SKM-1 (cell line): Measurements from ENCODE around the gene ATF6.

ENCODE experiments used
- DNase-seq: peaks from one replicate; lab custom pipeline; 2025; ENCODE audit not compliant: unreplicated experiment; lab: John Stamatoyannopoulos, UW

The ATF6 gene

DNA sequence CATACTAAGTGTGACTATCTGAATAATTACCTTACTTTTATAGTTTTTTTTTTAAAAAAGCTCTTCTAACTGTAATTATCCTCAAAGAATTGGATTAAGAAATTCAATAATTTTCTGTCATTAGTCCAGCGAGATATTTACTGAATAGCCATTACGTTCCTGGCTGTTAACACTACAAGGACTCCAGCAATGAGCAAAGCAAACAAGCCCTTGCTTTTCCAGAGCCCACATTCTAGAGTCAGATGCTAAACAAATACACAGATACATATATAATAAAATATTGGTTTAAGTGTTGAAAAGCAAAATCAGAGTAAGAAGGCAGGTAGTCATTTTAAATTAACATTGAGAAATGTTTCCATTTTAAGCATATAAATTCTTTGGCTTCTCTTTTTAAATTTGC is 118.4 kb downstream of the ATF6 start:
- DNase-seq = no peak

DNA sequence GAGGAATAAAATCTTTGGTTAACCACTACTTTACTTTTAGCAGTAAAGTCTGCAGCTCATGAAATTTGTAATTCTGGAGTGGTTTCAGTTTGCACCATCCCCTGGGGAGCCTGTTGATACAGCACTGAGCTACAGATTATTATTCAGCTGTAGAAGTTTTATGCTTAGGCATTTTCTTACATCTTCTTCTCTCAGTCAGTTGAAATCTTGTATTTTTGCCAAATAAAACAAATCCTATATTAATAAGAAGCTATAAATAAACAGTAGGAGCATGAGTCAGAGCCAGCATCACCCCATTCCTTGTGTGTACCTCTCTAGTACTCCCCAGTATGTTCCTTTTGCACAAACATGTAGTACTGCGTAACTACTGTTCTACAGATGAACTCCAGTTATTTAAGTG is 118.9 kb downstream of the ATF6 start:
- DNase-seq = no peak

DNA sequence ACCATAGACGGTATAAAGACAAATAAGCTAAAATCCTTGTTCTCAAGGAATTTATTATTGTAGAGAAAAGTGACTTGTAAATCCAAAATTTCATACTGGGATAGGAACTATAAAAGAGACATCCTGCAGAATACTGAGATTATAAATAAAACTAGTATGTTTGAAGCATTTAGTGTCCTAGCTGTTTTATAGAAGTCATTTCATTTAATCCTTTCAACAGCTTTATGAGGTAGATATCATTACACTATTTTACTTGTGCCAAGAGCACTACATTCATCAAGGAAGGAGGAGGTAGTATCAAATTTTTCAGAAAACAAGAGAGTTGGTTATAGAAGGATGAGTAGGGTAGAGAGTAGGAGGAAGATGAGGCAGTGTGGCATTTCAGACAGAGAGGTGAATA is 119.6 kb downstream of the ATF6 start:
- no peak for DNase-seq

DNA sequence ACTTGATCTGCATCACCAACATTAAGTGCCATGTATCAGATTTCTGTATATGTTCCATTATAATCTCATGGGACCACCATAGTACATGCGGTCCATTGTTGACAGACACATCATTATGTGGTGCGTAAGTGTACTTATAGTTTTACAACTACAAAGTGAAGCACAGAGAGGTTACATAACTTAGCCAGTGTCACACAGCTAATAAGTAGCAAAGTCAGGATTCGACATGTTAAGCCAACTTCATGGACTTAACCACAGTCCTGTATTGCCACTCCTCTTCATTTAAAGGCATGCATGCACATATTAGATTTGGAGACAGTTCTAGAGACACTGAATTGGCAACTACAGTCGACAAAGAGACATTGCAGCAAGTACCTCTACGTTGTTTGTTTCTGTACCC is 120.5 kb downstream of the ATF6 start:
- no peak for DNase-seq

DNA sequence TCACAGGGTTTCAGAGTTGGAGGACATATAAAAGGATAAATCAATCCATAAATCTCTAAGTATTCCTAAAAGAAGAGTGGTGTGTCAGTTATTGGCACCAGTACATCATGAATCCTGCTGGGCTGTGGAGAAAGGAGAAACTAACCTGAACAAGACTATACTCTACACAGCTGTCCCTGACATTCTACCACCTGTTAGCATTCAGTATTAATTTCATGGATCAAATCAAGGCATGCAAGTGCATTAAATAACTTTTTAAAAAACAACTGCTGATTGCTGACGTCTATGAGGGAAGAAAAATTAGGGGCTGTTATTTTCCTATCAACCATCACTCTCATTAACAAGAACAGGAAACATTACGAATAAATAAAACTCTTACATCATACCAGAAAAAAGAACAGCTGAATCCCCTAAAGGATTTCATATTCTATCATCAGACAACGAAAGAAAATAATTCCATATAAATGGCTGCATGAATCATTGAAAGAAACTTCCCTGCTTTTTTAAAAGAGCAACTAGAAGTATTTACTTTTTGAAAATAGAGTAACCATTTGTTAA is 121.7 kb downstream of the ATF6 start:
- DNase-seq = no peak

DNA sequence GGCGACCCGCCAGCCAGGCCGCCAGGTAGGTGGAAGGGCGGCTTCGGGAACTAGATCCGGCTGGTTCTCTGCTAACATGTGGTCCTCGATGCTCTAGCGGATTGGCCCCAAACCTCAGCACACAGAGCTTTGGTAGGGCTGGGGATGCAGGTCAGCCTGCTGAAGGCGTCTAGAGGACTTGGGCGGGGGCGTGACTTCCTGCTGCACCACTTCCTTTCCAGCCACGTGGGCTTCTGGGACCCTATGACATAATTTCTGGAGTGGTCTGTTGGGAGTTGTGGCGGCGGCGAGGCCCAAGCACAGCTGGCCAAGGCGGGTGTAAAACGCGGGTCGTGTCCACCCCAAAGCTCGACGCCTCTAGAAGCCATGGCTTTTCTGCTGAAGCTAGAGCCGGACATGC is 124.5 kb downstream of the ATF6 start:
- no peak for DNase-seq

DNA sequence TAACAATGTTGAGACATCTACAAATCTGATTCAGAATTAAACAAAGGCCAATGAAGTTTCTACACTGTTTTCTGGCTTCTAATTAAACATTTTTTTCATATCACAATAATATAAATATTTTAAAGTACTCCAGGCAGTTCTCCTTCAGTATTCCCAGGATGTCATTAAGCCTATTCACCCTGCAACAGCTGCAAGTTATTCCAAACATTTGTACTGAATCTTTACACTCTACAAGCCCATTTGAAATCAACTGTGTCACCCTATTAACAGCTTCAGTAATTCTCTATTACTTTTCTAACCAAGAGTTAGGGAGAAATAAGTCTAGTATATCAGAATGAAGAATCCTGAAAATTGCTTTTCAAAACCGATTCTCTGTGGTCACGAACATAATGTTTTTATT is 133.0 kb downstream of the ATF6 start:
- no peak for DNase-seq

DNA sequence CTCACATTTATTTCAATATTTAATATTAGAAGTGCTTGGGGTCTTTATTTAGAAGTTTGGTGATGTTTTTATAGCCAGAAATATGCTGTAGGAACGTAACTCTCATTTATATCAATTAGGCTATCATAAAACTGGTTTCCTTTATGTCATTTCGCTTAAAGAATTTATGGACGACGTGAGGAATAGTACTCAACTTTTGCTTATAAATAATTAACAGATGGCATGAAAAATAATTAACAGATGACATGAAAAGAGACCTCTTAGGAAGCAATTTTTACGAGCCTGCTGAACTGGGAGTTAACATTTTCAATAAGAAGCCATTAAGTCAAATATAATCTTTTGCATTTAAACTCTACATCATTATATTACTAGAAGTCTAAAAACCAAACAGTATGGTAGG is 134.0 kb downstream of the ATF6 start:
- DNase-seq = no peak

DNA sequence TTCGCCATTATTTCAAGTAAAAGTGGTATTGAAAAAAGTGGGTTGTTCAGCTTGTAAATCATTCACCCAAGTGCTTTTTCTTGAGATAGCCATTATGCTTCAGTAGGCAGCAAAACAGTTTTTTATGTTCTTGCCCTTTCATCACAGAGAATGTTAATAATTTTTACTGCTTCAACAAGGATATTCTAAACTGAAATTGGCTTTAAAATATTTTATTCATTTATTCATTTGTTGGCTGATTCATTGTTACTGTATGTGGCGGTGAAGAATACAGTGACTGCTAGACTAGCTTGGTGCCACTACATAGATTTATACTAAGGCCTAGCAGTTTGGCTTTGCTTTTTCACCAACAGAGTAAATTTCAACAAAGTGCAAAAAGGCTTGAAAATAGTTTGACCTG is 136.1 kb downstream of the ATF6 start:
- no peak for DNase-seq

DNA sequence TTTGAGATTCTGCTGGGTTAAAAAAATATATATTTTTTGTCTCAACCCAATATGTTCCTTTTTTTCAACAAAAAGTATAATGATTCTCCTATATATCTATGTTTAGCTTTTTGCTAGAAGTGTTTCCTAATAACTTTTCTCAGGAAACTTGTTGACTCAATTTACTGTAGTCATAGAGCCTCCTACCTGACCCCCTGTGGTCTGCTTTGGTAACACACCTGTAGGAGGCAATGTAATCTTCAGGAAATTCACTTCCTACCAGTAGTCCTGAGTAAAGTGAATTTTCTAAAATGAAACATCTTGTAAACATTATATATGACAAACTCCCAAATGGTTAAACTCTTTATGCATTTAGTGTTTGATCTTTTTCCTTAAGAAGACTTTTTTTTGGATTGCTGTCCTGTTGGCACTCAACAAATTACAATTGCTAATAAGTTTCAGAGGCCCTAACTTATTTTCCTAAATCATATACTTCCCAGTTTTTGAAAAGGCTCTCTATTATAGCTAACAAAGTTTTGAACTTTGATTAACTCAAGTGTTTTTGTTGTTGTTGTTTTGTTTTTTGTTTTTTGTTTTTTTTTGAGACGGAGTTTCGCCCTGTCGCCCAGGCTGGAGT is 139.3 kb downstream of the ATF6 start:
- peak; percentile 27 for DNase-seq

DNA sequence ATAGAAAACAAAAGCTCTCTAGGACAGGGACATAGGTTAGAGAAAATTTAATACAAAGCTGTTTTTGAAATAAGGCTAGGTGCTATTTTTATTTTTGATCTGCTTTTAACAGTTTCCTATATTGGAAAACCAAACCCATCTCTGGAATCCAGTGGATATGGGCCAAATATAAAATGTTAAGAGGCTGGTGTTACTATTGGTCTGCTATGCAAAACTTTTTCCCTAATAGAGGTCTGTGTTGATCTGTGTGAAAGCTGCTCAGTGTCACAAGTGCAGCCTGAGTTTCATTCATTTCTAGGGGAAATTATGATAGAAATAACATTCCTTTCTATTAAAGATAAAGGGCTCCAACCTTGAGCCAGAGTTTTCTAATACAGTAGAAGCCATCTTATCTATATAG is 141.1 kb downstream of the ATF6 start:
- DNase-seq = no peak

DNA sequence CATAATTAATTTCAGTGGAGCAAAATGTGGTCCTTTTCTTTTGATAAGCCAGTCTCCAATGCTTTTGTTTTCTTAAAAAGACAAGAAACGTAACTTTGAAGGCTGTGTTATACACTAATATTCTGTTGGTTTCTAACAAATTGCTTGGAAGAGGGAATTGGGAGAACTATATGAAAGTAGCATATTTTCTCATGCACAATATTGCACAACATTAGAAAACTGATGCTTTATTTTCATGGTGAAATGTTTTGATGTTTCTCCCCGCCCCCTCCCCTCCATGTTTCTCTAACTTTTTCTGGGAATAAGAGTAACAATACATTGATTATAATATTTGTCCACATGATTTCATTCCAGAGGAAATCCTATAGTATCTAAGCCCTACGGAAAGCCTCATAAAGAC is 142.1 kb downstream of the ATF6 start:
- DNase-seq = no peak

DNA sequence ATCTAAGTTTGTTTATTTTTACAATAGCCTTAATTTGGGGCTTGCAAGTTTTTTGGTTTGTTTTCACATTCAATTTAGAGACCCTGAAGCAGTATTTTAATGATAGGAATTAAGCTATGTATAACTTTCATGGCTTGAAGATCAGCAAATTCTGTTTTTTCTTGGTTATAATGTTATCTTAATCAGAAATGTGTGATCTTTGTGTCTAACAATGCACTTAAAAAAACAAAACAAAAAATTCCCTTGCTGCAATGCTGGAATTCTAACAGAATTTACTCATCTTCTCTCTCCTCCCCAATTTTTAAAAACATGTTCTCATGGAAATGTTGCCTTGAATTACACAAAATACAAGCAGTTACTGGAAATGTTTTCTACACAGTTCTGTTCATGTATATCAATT is 144.5 kb downstream of the ATF6 start:
- DNase-seq = no peak

DNA sequence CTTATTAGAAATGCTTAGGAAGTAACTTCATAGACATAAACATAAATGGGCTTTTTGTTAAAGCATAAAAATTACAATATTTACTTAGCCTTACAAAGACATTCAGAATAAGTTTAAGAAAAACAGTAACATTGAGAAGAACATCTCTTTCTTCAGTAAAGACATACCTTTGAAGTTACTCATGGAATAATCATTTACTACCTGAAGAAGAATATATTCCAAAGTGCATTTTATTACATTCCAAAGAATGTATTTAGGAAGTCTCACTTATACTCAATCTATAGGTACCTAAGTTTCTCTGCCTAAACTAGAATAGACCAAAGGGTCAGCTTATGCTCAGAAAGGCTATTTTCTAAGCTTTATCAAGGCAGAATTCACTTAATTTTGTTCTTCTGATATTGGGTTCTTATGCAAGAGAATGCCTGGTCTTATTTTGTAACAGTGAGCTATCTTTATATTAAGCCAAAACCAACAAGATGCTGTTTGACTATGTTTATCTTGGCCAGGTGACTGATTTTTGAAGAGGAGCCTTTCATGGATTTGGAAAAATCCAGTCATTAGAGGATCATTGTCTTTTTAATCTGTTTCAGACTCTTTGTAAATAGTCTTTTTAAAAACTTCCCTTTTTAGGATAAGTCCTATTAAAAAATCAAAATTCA is 147.5 kb downstream of the ATF6 start:
- no peak for DNase-seq

DNA sequence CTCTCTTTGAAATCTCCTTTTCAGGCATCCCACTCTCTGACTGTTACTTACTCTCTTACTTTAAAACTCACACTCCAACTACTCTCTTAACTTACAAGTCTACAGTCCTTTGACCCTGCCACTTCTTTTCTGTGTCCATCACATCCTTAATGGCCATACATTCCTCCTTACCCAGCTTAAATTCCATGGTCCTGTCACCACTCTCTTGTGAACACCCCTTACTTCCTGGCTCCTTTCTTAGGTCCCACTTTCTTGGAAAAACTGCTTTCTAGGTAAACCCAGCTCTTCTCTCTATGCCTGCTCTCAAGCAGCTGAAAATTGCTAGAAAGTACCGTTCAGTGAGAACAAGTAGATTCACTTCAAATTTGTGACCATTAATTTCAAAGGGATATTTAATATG is 148.5 kb downstream of the ATF6 start:
- DNase-seq = no peak

DNA sequence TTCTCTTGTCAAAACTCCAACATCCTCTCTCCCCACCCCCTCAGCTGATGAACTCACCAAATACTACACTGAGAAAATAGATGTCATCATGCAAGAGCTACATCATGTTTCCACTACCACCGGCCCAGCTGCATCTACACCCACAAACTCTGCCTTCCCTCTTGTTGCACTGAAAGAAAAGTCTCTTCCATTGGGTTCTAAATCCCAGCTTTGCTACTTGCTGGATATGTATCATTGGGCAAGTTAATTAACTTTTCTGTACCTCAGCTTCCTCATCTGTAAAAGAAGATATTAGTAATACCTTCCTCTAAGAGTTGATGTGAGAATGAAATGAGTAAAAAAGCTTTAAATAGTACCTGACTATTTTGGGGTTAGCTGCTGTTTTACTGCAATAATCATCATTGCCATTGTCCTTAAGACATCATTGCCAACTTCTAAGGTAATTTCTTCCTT is 149.0 kb downstream of the ATF6 start:
- DNase-seq = no peak

DNA sequence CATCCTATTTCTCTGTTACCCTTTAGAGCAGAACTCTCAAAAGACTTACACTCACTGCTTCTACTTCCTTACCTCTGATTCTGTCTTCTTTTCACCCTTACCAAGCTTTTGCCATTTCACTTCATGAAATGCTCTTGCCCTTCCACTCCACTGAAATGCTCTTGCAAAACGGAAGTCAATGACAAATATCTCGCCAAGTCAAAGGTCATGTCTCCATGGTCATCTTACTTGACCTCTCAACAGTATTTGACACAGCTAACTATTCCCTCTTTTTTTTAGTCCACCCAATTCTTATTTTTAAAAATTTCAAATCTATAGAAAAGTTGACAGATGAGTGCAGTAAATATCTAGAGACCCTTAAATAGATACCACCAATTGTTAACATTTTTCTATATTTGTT is 149.9 kb downstream of the ATF6 start:
- DNase-seq = no peak

DNA sequence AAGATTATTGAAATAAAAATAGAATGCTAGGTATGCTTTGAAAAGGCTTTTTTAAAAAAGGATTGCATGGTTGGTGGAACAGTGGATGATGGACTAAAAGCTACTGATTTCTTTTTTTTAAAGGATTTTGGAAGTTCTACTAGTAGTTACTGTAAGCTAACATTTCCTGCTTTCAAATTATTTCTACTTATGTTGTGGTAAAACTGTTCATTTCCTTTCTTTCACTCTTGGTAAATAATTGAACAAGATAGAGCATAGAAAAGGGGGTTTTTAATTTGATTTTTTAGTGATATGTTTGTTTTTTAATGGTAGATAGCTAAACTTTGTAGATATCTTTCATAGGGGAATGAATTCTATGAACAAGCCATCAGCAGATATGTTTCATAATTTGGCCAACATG is 153.1 kb downstream of the ATF6 start:
- DNase-seq = no peak

DNA sequence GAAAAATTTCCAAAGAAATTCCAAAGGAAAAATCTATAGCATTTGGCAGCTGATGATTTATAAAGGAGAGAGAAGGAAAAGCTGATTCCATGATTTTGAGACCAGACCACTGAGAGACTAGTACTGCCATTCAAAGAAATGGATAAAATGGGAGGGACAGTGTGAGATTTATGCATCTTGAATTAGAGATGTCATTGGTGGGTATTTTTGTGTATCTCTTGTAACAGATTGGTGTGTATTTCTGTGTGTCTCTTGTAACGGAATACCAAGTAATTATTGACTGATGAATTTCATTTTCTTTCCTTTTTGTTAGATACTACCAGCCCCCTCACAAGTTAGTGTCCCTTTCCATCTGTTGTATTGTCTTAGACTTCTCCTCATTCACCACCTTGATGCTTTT is 155.4 kb downstream of the ATF6 start:
- DNase-seq = no peak

DNA sequence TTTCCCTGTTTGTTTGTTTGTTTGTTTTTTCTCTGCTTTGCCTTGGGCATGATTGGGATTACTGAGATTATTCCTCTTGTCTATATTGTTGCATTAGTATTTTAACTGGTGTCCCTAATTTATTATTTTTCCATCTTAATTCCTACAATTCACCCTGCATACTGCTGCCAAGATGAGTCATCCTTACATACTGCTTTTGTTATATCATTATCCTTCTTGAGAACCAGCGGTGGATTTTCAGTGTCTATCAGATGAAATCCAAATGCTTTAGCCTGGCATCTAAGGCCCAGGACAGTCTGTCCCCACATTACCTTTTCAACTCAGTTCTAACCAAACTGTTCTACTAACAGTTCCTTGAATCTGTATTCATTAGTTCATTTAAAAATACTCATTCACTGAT is 155.9 kb downstream of the ATF6 start:
- no peak for DNase-seq

DNA sequence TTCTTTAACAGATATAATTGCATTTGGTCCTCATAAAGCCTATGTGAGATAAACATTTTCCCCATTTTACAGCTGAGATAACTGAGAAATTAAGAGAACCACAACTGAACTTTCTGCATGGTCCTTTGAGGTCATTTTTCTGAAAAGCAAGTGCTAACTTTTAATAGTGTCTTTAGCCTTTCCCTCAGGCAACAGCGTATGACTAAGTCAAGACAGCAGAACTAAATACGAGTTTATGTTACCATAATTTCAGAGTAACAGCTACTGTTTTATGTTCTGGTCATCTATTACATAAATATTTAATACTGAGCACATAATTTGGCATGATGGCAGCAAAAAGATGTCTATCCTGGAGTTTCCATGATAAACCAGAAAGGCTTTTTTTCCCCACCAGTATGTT is 161.9 kb downstream of the ATF6 start:
- no peak for DNase-seq

DNA sequence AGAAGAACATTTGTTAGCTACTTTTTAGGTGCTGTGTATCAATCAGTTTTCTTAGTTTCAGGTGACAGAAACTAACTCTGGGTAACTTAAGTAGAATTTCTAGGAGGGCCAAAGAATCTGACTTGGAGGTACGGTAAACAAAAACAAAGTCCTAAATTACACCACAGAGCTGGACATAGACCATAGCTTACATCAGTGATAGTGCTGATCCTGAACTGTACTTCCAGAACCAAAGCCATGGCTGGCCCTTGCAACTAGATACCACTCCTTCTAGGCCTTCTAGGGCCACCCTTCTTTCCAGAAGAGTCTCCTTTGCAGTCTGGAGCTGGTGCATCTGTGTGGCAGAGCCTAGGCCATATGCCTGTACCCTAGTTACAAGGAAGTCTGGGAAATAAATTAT is 163.0 kb downstream of the ATF6 start:
- no peak for DNase-seq

DNA sequence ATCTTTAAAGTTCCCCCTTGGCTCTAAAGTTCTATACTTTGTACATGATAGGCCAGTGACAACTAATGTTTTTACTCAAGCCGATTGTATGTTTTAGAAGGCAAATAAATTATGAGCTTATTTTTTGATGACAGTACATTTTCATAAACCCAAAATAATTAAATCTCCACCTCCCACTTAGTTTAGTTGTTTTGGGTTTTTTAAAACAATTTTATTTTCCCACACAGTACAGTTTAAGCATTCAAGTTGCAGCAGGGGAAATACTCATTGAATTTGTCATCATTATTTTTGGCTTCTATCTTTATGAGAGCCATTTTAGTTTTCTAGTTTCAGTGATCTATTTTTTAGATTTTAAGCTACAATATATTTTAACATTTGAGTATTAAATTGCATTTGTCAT is 163.9 kb downstream of the ATF6 start:
- no peak for DNase-seq
